K562 (cell line): Measurements from ENCODE around the gene TTC38. TPM values are rescaled to one million over a fixed set of nuclear protein-coding genes. Genes with fewer than 3 reads are reported as not detected.

Experiments used
- ATAC-seq: fragments of 200-7000 bp; cut with Tn5 transposase; 3 replicates; pipeline ENCODE4 v1.9.1; 2020; ENCODE audit warnings: moderate library complexity
- BruUV-seq: library from RNA; stranded (reverse); fragments of 400-500 nt; replicated peaks from 2 replicates; lab custom pipeline; 2021; lab: Mats Ljungman, UMichigan
- CTCF ChIA-PET: fragments of 300-600 bp; formaldehyde crosslinking; extraction: SDS; loops from one replicate; lab custom pipeline; 2021; ENCODE audit warnings: low intra/inter-chr PET ratio; lab: Yijun Ruan, JAX
- POLR2A ChIA-PET: fragments of 300-600, 350-650 bp; sonication (Branson Sonifier 250); formaldehyde crosslinking; extraction: SDS; loops from one replicate; lab custom pipeline; 2021; ENCODE audit warnings: antibody characterized with exemption, inconsistent platforms; lab: Yijun Ruan, JAX
- DNase-seq, 4 experiments: peaks; one replicate each; pipeline versions ENCODE4 v3.0.0 to v3.0.0-alpha.2; 2011 to 2018; ENCODE audit warnings: low spot score in 3 of 4, mixed read lengths in 3 of 4; ENCODE audit errors: extremely low read depth in 1 of 4
- FAIRE-seq: peaks from 2 replicates; lab custom pipeline; 2011; peaks lifted over from hg19 to GRCh38; lab: Jason Lieb, UNC
- H2AFZ ChIP-seq: 2 replicates; pipeline ENCODE4 v1.6.0; 2011; ENCODE audit warnings: low read depth, low read length, control low read depth, inconsistent platforms
- H3K27ac ChIP-seq: fragments of 200-600 bp; 3 replicates; pipeline ENCODE4 v1.8.0; 2011; ENCODE audit warnings: low read depth, mild to moderate bottlenecking, control low read depth, inconsistent platforms, low read length, moderate library complexity, mixed read lengths; ENCODE audit errors: extremely low read depth
- H3K27me3 ChIP-seq, 2 experiments: fragments of 300-600 bp in 1 of 2; 2 replicates in 1 of 2; 3 replicates in 1 of 2; pipeline versions ENCODE4 v1.6.0 to v1.8.0; 2011; ENCODE audit warnings: inconsistent platforms in 2 of 2, low read length in 2 of 2, mild to moderate bottlenecking in 1 of 2, mixed read lengths in 1 of 2, moderate library complexity in 1 of 2; ENCODE audit not compliant: control insufficient read depth in 2 of 2, insufficient read depth in 2 of 2
- H3K36me3 ChIP-seq: fragments of 300-600 bp; 3 replicates; pipeline ENCODE4 v1.8.0; 2011; ENCODE audit warnings: mild to moderate bottlenecking, low read length, inconsistent platforms; ENCODE audit not compliant: control insufficient read depth, insufficient read depth
- H3K4me1 ChIP-seq, 2 experiments: fragments of 200-600 bp in 1 of 2; replicated peaks in 1 of 2; 2 replicates in 1 of 2; 3 replicates in 1 of 2; pipeline versions ENCODE4 v1.5.1 to v1.8.0; 2011; ENCODE audit warnings: inconsistent platforms in 2 of 2, low read length in 2 of 2, mild to moderate bottlenecking in 1 of 2, mixed read lengths in 1 of 2, moderate library complexity in 1 of 2; ENCODE audit not compliant: control insufficient read depth in 2 of 2, insufficient read depth in 2 of 2
- H3K4me2 ChIP-seq: 2 replicates; pipeline ENCODE4 v1.6.1; 2011; ENCODE audit warnings: low read length, control low read depth, inconsistent platforms, mixed read lengths; ENCODE audit not compliant: insufficient read depth
- H3K4me3 ChIP-seq: fragments of 200-600 bp; sonication (generic), shearing (Covaris generic); 2 replicates; pipeline ENCODE4 v1.5.1; 2016; ENCODE audit warnings: control low read depth, inconsistent platforms
- H3K79me2 ChIP-seq: fragments of 200-600 bp; 3 replicates; pipeline ENCODE4 v1.8.0; 2011; ENCODE audit warnings: low read length, inconsistent platforms; ENCODE audit not compliant: control insufficient read depth, insufficient read depth
- H3K9ac ChIP-seq, 2 experiments: 2 replicates each; pipeline versions ENCODE4 v1.6.0 to v1.6.1; 2011; ENCODE audit warnings: low read depth in 2 of 2, low read length in 2 of 2, control low read depth in 1 of 2, inconsistent platforms in 1 of 2, mild to moderate bottlenecking in 1 of 2, mixed read lengths in 1 of 2; ENCODE audit not compliant: insufficient read depth in 1 of 2
- H3K9me1 ChIP-seq: one replicate; pipeline ENCODE4 v1.6.0; 2011; ENCODE audit warnings: inconsistent platforms, mild to moderate bottlenecking, low read length, moderate library complexity; ENCODE audit not compliant: control insufficient read depth, insufficient read depth
- H3K9me3 ChIP-seq: replicated peaks from 2 replicates; pipeline ENCODE4 v1.5.1; 2011; ENCODE audit warnings: low read depth, low read length, inconsistent platforms; ENCODE audit not compliant: control insufficient read depth, insufficient read depth
- H4K20me1 ChIP-seq: replicated peaks from 2 replicates; pipeline ENCODE4 v1.6.1; 2011; ENCODE audit warnings: low read length, inconsistent platforms, mixed read lengths; ENCODE audit not compliant: control insufficient read depth, insufficient read depth
- ADNP ChIP-seq: fragments of 200-800 bp; sonication (Bioruptor generic); IDR thresholded peaks from 2 replicates; pipeline ENCODE4 v1.6.1; 2016; ENCODE audit warnings: missing genetic modification characterization, missing compliant biosample characterization
- C11orf30 ChIP-seq: fragments of 450-650 bp; IDR thresholded peaks from 2 replicates; pipeline ENCODE4 v1.6.1; 2016; ENCODE audit warnings: low read depth, mild to moderate bottlenecking
- CREB1 ChIP-seq, 2 experiments: sonication (generic) in 1 of 2; formaldehyde crosslinking in 1 of 2; IDR thresholded peaks; 2 replicates each; pipeline versions ENCODE4 v1.6.1 to v1.8.0; 2012 to 2022; ENCODE audit warnings: inconsistent platforms in 1 of 2, mild to moderate bottlenecking in 1 of 2, missing genetic modification reagents in 1 of 2, moderate library complexity in 1 of 2
- CREM ChIP-seq: IDR thresholded peaks from 2 replicates; pipeline ENCODE4 v1.6.1; 2014; ENCODE audit warnings: antibody characterized with exemption, low read depth
- CXXC5 ChIP-seq: fragments of 250-450 bp; sonication (Bioruptor Pico); IDR thresholded peaks from 2 replicates; pipeline ENCODE4 v1.8.0; 2022; ENCODE audit warnings: inconsistent platforms, mild to moderate bottlenecking, moderate library complexity
- PHB ChIP-seq: fragments of 250-450 bp; sonication (Bioruptor Pico); IDR thresholded peaks from 2 replicates; pipeline ENCODE4 v1.5.0; 2021
- PML ChIP-seq: IDR thresholded peaks from 2 replicates; pipeline ENCODE4 v1.6.1; 2012; ENCODE audit warnings: low read length, inconsistent platforms
- POLR2AphosphoS5 ChIP-seq: IDR thresholded peaks from 2 replicates; pipeline ENCODE4 v1.6.1; 2011; ENCODE audit warnings: mild to moderate bottlenecking, low read depth, low read length, moderate library complexity; ENCODE audit not compliant: control insufficient read depth, insufficient read depth
- POLR2G ChIP-seq: fragments of 200-400 bp; formaldehyde crosslinking; IDR thresholded peaks from 2 replicates; pipeline ENCODE4 v1.6.1; 2017; ENCODE audit warnings: low read depth, mild to moderate bottlenecking, antibody characterized with exemption, low read length, moderate library complexity
- POLR2H ChIP-seq: IDR thresholded peaks from 2 replicates; pipeline ENCODE4 v1.6.1; 2016; ENCODE audit warnings: missing genetic modification characterization, low read depth, mild to moderate bottlenecking, control low read depth, missing compliant biosample characterization, moderate library complexity
- PRMT5 ChIP-seq: sonication (generic); formaldehyde crosslinking; IDR thresholded peaks from 2 replicates; pipeline ENCODE4 v1.5.0; 2020; ENCODE audit warnings: missing genetic modification reagents
- RAD51 ChIP-seq: fragments of 450-650 bp; IDR thresholded peaks from 2 replicates; pipeline ENCODE4 v1.7.1; 2016; ENCODE audit warnings: low read depth, mild to moderate bottlenecking, borderline replicate concordance
- RBFOX2 ChIP-seq: fragments of 200-400 bp; formaldehyde crosslinking; IDR thresholded peaks from 2 replicates; pipeline ENCODE4 v1.6.1; 2017; ENCODE audit warnings: low read depth, mild to moderate bottlenecking, low read length, moderate library complexity
- TRIM25 ChIP-seq: fragments of 450-650 bp; IDR thresholded peaks from 2 replicates; pipeline ENCODE4 v1.7.0; 2016; ENCODE audit warnings: borderline replicate concordance
- WGBS: fragments of 100-300 bp; shearing (Covaris generic); methylation state at CpG from one replicate; pipeline ENCODE4 v1.1.6; 2016; ENCODE audit warnings: low coverage, mixed read lengths; ENCODE audit not compliant: insufficient coverage; ENCODE audit errors: missing lambda C conversion rate; 5-methylcytosine and 5-hydroxymethylcytosine counted together
- in situ Hi-C: fragments of 300-500 bp; cut with MboI; formaldehyde crosslinking; loops from 4 replicates; pipeline ENCODE4 v1.15.0; 2018; ENCODE audit warnings: inconsistent platforms, mixed read lengths
- intact Hi-C: fragments of 100-400 bp; cut with micrococcal nuclease; formaldehyde crosslinking; loops from 2 replicates; pipeline ENCODE4 v1.14.2; 2022
- polyA plus RNA-seq, 8 experiments: library from polyadenylated mRNA; depleted of rRNA in 4 of 8; stranded (reverse) in 5 of 8; unstranded in 3 of 8; fragments of >200 nt; fragmentation: Nextera tagmentation in 2 of 8; fragmentation: Illumina TruSeq in 1 of 8; extraction: Ambion mirVana in 2 of 8; extraction: Trizol in 1 of 8; gene quantifications; 2 replicates each; pipeline versions ENCODE4 v1.2.1 to v1.2.3, GENCODE V29; 2011 to 2014; ENCODE audit warnings: inconsistent platforms in 1 of 8, missing spikeins in 1 of 8
- total RNA-seq, 7 experiments: library from RNA; depleted of rRNA in 6 of 7; stranded (reverse); fragments of >200 nt in 6 of 7; fragmentation: Illumina TruSeq in 2 of 7; extraction: Trizol in 2 of 7; gene quantifications; 2 replicates each; pipeline versions ENCODE4 v1.2.1 to v1.2.3, GENCODE V29; 2011 to 2021; ENCODE audit warnings: low replicate concordance in 1 of 7

The TTC38 gene
- total and polyA plus RNA-seq, 9 of the 15 experiments (the other 6 are each of a cell fraction or from before 2014, with no cell fraction given) = 0.84 to 28.4 (median 18.1) TPM

- DNase-seq (no peak), FAIRE-seq (no peak), ATAC-seq (no peak)
- H3K4me1 ChIP-seq = peaks cover 0 to 19% of the 10 kb centered on the region in 2 experiments; a peak in 3 of 5 replicates
- POLR2A ChIA-PET = interaction anchor here (0.7 kb wide), 1 partner anchor 153 kb away, joined by 3 read pairs; no protein-coding TSS in a partner anchor
- 96% methylated on average over 4 of the region's 12 CpGs for WGBS
- no peak for TF ChIP-seq PRMT5 (CRISPR knock-in tag)
- no peak for TF ChIP-seq CREB1 (IDR thresholded peaks at IDR 0.05)
- TF ChIP-seq CREB1 (CRISPR knock-in tag; IDR thresholded peaks at IDR 0.05) = no peak
- no peak for TF ChIP-seq TRIM25
- TF ChIP-seq PHB (CRISPR knock-in tag) = no peak
- no peak for TF ChIP-seq ADNP (tag)
- 0 out of 2 replicates have a peak, but pooled peaks have one; percentile 32 for TF ChIP-seq RBFOX2
- no peak for TF ChIP-seq CREM
- no peak for TF ChIP-seq C11orf30
- TF ChIP-seq PML = no peak
- TF ChIP-seq CXXC5 = no peak
- no peak for TF ChIP-seq POLR2H (tag)
- TF ChIP-seq POLR2AphosphoS5 = no peak
- TF ChIP-seq RAD51 = no peak
- TF ChIP-seq POLR2G = 0 out of 2 replicates have a peak, but pooled peaks have one; percentile 15
- CTCF ChIA-PET = no interaction called here
- H3K4me2 ChIP-seq = no peak overlapping the region
- BruUV-seq = no TSS peak
- H3K27me3 ChIP-seq = no peaks in the 10 kb centered on the region
- H3K36me3 ChIP-seq = peaks cover 52% of the 10 kb centered on the region; the same call in 2 of the 3 replicates
- no peak overlapping the region for H3K27ac ChIP-seq
- in situ Hi-C loops (no loop called here), intact Hi-C loops (no loop called here)
- peaks cover 2% of the 10 kb centered on the region for H3K9me1 ChIP-seq
- H3K4me3 ChIP-seq = no peak overlapping the region
- no peak overlapping the region; a peak in 1 of 4 replicates for H3K9ac ChIP-seq
- H2AFZ ChIP-seq = no peak overlapping the region
- H4K20me1 ChIP-seq = no peaks in the 10 kb centered on the region
- no peaks in the 10 kb centered on the region for H3K9me3 ChIP-seq
- H3K79me2 ChIP-seq = peaks cover 16% of the 10 kb centered on the region
Observed at GRCh38 chr22:46272762-46273431, 5.1 kb downstream of the TTC38 start.
